ENCODE data around the gene ZNF469.

DNA sequence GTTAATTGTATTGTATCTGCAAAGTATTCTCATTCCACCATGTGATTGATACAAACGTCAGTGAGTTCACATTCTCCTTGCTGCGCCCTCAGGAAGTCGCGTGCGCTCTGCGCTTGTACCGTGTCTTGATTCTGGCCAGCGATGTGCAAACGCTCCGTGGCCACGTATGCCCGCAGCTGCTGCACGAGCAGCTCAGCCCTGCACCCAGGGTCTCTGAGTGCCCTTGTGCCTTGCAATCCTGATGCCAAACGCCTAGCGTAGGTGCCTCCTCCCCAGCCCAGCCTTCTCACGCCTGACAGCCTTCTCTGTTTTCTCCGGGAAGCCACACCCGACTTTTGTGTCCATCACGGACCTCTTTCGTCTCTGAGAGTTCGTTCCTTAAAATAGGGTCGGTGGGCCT is 9.4 kb downstream of the ZNF469 start:
- TF ChIP-seq, protein P1, sequence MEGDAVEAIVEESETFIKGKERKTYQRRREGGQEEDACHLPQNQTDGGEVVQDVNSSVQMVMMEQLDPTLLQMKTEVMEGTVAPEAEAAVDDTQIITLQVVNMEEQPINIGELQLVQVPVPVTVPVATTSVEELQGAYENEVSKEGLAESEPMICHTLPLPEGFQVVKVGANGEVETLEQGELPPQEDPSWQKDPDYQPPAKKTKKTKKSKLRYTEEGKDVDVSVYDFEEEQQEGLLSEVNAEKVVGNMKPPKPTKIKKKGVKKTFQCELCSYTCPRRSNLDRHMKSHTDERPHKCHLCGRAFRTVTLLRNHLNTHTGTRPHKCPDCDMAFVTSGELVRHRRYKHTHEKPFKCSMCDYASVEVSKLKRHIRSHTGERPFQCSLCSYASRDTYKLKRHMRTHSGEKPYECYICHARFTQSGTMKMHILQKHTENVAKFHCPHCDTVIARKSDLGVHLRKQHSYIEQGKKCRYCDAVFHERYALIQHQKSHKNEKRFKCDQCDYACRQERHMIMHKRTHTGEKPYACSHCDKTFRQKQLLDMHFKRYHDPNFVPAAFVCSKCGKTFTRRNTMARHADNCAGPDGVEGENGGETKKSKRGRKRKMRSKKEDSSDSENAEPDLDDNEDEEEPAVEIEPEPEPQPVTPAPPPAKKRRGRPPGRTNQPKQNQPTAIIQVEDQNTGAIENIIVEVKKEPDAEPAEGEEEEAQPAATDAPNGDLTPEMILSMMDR (IDR thresholded peaks at IDR 0.05) = no peak
- TF ChIP-seq POLR2A (IDR thresholded peaks at IDR 0.05) (no peak), EP300 (IDR thresholded peaks at IDR 0.05) (no peak)

Measured in suprapubic skin (tissue), 3 donors.